Activated CD8-positive, alpha-beta memory T cell treated with anti-CD3 and anti-CD28 coated beads, Interleukin-2, amount 10 ng/mL, durations not matched to agents 7 days and 5 days (primary cell): ENCODE measurements around the gene FRAS1. TPM values are rescaled to one million over a fixed set of nuclear protein-coding genes. Genes with fewer than 3 reads are reported as not detected.
"Not testable (repeated sequence)": the region's sequence is repeated elsewhere in the genome, so short reads cannot be mapped to it uniquely, and the experiment has no call there.

Source experiments
- ATAC-seq: fragments of 150-1000 bp; cut with Tn5 transposase; one replicate; pipeline ENCODE4 v1.10.0; 2021; ENCODE audit warnings: moderate library complexity
- CTCF ChIA-PET: fragments of 350-600 bp; sonication (Branson Sonifier 250); formaldehyde crosslinking; loops from one replicate; lab custom pipeline; 2021; ENCODE audit warnings: antibody characterized with exemption; lab: Charles Lee
- DNase-seq: peaks from one replicate; pipeline ENCODE4 v3.0.0-alpha.2; 2020
- H3K27ac Mint-ChIP-seq: one replicate; pipeline ENCODE4 v1.8.0; 2021; ENCODE audit warnings: mild to moderate bottlenecking, mixed read lengths
- H3K27me3 Mint-ChIP-seq: one replicate; pipeline ENCODE4 v1.8.0; 2021; ENCODE audit warnings: mixed read lengths
- H3K36me3 Mint-ChIP-seq: one replicate; pipeline ENCODE4 v1.8.0; 2021; ENCODE audit warnings: mild to moderate bottlenecking, mixed read lengths
- H3K4me1 Mint-ChIP-seq: one replicate; pipeline ENCODE4 v1.8.0; 2021; ENCODE audit warnings: mixed read lengths
- H3K4me3 Mint-ChIP-seq: one replicate; pipeline ENCODE4 v1.8.0; 2021; ENCODE audit warnings: mild to moderate bottlenecking, moderate library complexity, mixed read lengths
- H3K9me3 Mint-ChIP-seq: one replicate; pipeline ENCODE4 v1.8.0; 2022; ENCODE audit warnings: low read depth, mixed read lengths
- total RNA-seq, 2 experiments: library from RNA; stranded (reverse); gene quantifications; one replicate each; pipeline ENCODE4 v1.2.3, GENCODE V29; 2021

The FRAS1 gene
- total RNA-seq, 2 experiments from 2014 or later: 0.05 TPM; not detected in 1

DNA sequence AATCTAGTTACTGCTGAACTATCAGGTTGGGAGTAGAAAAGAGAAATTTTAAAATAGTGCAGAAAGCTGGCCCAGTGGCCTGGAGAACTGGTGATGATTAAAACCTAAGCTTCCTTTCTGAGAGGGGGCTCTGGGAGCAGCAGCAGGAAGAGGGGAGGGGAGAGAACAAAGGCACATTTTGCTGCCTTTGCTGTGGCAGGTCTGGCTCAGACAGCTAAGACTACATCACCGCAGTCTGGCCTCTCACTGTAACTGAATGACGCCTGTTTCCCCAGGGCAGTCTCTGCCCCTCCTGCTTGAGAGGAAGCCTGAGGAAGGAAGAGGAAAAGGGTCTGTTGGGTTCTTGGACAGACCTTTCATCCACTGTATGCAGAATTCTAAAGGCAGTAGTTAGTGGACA, 148.5 kb downstream of the FRAS1 start:
- Mint-ChIP-seq H3K27ac (no peak overlapping the region), H3K36me3 (no peaks in the 10 kb centered on the region), H3K4me1 (no peaks in the 10 kb centered on the region), H3K27me3 (peaks cover 9% of the 10 kb centered on the region), H3K4me3 (no peak overlapping the region), H3K9me3 (no peaks in the 10 kb centered on the region)
- DNase-seq (no peak), ATAC-seq (no peak)
- CTCF ChIA-PET: no interaction called here

DNA sequence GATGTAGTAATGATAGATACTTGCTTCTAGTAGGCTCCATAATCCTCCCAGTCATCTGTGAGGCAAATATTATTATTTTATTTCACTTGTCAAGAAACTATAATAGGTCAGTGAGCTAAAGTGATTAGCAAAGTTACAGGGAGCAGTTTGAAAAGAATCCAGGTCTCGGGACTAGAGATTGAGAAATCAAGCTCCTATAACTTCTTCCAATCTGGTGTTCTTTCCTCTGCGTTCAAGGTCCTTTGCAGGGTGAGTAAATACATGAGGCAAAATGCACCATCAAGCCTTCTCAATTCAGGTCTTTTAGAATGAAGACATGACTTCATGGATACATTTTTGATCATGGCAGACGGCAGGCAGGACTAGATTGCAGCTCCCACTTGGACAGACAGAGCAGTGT, 150.4 kb downstream of the FRAS1 start:
- no peaks in the 10 kb centered on the region for H3K36me3 Mint-ChIP-seq
- CTCF ChIA-PET: no interaction called here
- H3K27ac Mint-ChIP-seq: no peak overlapping the region
- ATAC-seq: no peak
- H3K4me1 Mint-ChIP-seq: no peaks in the 10 kb centered on the region
- no peak for DNase-seq
- H3K27me3 Mint-ChIP-seq: peaks cover 9% of the 10 kb centered on the region
- no peaks in the 10 kb centered on the region for H3K9me3 Mint-ChIP-seq
- no peak overlapping the region for H3K4me3 Mint-ChIP-seq

DNA sequence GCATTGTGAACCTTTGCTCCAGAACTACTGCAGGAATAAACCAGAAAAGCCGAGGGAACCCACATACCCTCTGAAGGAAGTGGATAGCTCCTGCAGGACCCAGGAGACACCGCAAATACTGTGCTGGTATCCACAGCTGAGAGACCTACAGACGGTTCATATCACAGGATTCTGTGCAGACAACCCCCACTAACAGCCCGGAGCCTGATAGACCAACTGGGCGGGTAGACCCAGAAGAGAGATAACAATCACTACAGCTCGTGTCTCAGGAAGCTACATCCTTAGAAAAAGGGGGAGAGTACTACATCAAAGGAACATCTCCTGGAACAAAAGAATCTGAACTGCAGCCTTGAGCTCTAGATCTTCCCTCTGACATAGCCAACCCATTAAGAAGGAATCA, 150.8 kb downstream of the FRAS1 start:
- no peaks in the 10 kb centered on the region for H3K4me1 Mint-ChIP-seq
- H3K9me3 Mint-ChIP-seq: no peaks in the 10 kb centered on the region
- no peaks in the 10 kb centered on the region for H3K36me3 Mint-ChIP-seq
- H3K4me3 Mint-ChIP-seq: no peak overlapping the region
- DNase-seq: no peak
- CTCF ChIA-PET: no interaction called here
- H3K27ac Mint-ChIP-seq: no peak overlapping the region
- ATAC-seq: no peak
- H3K27me3 Mint-ChIP-seq: peaks cover 9% of the 10 kb centered on the region

DNA sequence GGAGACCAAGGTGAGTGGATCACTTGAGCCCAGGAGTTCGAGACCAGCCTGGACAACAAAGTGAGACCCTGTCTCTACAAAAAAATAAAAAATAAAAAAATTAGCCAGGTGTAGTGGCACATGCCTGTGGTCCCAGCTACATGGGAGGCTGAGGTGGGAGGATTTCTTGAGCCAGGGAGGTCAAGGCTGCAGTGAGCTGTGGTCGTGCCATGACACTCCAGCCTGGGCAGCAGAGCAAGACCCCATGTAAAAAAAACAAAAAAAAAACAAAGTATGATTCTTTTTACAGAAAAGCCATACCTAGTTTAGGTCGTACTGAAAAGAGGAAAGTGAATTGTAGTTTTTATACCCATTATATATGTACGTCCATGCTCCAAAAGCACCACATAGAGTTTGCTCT, 151.8 kb downstream of the FRAS1 start:
- H3K36me3 Mint-ChIP-seq, DNase-seq, CTCF ChIA-PET, H3K27ac Mint-ChIP-seq, H3K27me3 Mint-ChIP-seq, H3K4me1 Mint-ChIP-seq, ATAC-seq, H3K4me3 Mint-ChIP-seq, H3K9me3 Mint-ChIP-seq: not testable (repeated sequence)

DNA sequence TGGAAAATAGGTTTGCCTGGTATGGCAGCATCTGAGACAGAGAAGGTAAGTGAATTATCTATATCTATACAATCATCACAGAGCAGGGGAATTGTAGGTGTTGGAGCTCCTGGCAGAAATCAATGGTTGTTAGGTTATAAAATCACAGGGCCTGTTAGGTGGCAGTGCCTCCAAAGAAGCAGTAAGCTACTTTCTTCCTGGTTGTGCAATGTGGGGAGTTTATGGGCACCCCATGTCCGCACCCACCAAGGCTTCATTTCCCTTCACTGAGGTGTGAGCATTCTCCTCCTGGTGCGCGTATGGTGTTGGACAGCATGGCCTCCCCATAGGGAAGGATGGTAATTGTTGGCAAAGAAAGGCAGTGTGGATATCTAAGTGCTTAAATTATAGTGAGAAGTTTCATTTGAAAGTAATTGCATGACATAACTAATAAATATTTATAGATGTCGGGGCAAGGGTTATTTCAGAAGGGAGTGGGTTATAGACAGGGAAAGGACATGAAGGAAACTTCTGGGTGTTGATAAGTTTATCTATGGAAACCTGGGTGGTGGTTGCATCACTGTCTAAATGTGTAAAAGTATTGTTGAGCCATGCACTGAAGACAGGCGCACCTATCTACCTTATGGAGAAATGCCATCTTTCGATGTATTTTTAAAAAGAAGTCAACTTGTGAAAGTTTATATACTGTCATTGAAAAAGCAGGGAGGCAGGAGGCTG, 153.7 kb downstream of the FRAS1 start:
- no peak overlapping the region for H3K27ac Mint-ChIP-seq
- no peaks in the 10 kb centered on the region for H3K4me1 Mint-ChIP-seq
- ATAC-seq (no peak), DNase-seq (no peak)
- H3K27me3 Mint-ChIP-seq: peaks cover 2% of the 10 kb centered on the region
- H3K9me3 Mint-ChIP-seq: no peaks in the 10 kb centered on the region
- no peak overlapping the region for H3K4me3 Mint-ChIP-seq
- no peaks in the 10 kb centered on the region for H3K36me3 Mint-ChIP-seq
- CTCF ChIA-PET: no interaction called here

DNA sequence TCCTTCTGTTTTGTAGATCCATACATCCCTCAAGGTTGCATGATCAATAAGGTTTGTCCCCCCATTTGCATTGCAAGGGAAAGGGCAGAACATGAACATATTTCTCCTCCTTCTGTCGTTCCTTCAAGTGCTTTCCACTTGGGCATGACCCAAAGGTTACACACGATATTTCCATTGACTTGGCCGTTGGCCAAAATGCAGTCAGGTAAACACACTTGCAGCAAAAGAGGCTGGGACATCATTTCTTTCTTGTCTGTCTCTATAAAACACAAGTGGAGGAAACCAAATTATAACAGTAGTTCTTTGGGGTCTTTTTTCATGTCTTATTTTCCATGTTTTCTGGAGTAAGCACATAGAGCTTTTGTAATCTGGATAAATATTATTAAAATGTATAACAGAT, 156.1 kb downstream of the FRAS1 start:
- H3K27ac Mint-ChIP-seq: no peak overlapping the region
- no peaks in the 10 kb centered on the region for H3K4me1 Mint-ChIP-seq
- CTCF ChIA-PET: no interaction called here
- DNase-seq: no peak
- no peaks in the 10 kb centered on the region for H3K9me3 Mint-ChIP-seq
- no peaks in the 10 kb centered on the region for H3K27me3 Mint-ChIP-seq
- no peak overlapping the region for H3K4me3 Mint-ChIP-seq
- ATAC-seq: no peak
- no peaks in the 10 kb centered on the region for H3K36me3 Mint-ChIP-seq

DNA sequence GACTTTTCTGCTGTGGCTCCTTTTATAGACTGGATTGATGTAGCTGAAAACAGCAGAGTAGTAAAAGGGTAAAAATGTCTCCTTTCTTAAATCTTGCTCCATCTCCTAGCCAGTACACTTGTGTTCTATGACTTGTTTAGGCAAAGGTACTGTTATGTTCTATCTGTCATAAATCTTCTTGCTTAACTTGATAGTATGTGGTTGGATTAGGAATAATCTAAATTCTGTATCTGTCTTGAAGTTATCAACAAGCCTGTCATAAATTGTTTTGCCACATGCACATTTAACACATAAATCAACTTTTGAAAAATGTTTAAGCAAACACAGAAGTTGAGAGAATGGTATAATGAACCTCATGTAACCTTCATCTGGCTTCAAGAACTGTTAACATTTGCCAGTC, 157.0 kb downstream of the FRAS1 start:
- Mint-ChIP-seq H3K27ac (no peak overlapping the region), H3K4me3 (no peak overlapping the region), H3K36me3 (no peaks in the 10 kb centered on the region), H3K4me1 (no peaks in the 10 kb centered on the region), H3K9me3 (no peaks in the 10 kb centered on the region), H3K27me3 (no peaks in the 10 kb centered on the region)
- no peak for ATAC-seq
- CTCF ChIA-PET: no interaction called here
- DNase-seq: no peak

DNA sequence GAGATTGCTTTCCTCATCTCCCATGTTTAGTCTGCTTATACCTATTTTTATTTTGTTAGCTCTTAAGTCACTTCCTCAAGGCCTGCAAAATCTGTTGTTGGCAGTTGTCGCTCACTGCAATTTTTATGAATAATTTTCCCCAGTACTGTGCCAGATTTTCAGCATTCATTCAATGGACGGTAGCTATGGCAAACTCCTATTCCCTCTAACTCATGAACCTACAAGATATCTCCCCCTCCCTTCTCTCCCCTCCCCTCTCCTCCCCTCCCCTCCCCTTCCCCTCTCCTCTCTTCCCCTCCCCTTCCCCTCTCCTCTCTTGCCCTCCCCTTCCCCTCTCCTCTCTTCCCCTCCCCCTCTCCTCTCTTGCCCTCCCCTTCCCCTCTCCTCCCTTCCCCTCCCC, 160.4 kb downstream of the FRAS1 start:
- H3K4me3 Mint-ChIP-seq: no peak overlapping the region
- no peaks in the 10 kb centered on the region for H3K9me3 Mint-ChIP-seq
- H3K27me3 Mint-ChIP-seq: no peaks in the 10 kb centered on the region
- no peaks in the 10 kb centered on the region for H3K36me3 Mint-ChIP-seq
- ATAC-seq: no peak
- no peaks in the 10 kb centered on the region for H3K4me1 Mint-ChIP-seq
- H3K27ac Mint-ChIP-seq: no peak overlapping the region
- DNase-seq: no peak
- CTCF ChIA-PET: no interaction called here

DNA sequence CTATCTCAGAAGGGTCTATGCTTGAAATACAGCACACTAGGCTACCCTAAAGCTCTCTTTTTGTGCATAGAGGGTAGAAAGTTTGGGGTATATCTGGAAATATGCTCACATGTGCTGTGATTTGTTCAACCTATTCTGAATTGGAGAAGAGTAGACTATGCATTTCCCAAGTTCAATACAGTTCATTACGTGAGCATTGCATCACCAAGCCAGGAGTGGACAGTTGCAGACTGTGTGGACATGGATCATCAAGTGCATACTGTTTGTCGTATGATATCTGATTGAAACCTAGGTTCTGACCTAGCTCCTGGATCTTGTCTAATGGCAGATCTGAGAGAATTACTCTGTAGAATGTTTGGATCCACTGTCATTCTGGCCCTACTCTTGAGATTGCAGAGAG, 161.1 kb downstream of the FRAS1 start:
- Mint-ChIP-seq H3K27ac (no peak overlapping the region), H3K36me3 (no peaks in the 10 kb centered on the region), H3K4me1 (no peaks in the 10 kb centered on the region), H3K4me3 (no peak overlapping the region), H3K27me3 (no peaks in the 10 kb centered on the region), H3K9me3 (no peaks in the 10 kb centered on the region)
- ATAC-seq (no peak), DNase-seq (no peak)
- CTCF ChIA-PET: no interaction called here

DNA sequence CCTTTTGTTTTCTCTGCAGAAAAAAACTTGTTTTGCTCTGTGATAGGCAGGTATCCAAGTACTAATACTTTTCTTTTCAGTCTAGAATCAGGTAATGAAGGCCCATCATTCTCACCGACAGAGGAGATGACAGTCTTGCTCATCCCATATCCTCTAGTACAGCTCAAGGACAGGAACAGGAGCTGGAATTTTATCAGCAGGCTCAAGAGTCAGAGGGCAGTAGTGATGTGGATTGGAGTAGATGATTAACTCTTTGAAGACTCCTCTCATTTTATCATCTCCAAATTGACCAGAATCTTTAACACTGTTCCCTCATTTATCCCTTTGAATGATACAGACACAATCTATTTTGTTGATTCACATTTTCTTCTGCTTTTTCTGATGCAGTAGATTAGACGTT, 162.7 kb downstream of the FRAS1 start:
- H3K36me3 Mint-ChIP-seq: no peaks in the 10 kb centered on the region

DNA sequence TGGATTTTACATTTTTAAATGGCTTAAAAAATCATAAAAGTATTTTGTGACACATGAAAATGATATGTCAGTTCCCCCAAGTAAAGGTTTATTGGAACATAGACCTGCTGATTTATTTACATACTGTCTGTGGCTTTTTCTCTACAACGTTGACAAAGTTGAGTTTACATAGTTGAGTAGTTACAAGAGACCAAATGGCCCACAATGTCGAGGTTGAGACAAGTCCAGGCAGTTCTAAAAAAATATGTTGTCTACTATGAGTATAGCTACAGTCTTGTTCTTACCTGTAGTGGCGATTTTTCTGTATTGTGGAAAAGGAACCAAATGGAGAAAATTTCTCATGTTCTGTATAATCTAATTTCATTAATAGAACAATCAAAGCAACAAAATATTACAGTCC, 163.2 kb downstream of the FRAS1 start:
- ATAC-seq (no peak), DNase-seq (no peak)
- Mint-ChIP-seq H3K36me3 (no peaks in the 10 kb centered on the region), H3K4me1 (no peaks in the 10 kb centered on the region), H3K27ac (no peak overlapping the region), H3K27me3 (no peaks in the 10 kb centered on the region), H3K4me3 (no peak overlapping the region), H3K9me3 (no peaks in the 10 kb centered on the region)
- CTCF ChIA-PET: no interaction called here

More for the DNA sequence above, 162.7 kb downstream of the FRAS1 start:
- H3K4me1 Mint-ChIP-seq: no peaks in the 10 kb centered on the region
- no peaks in the 10 kb centered on the region for H3K27me3 Mint-ChIP-seq
- H3K27ac Mint-ChIP-seq: no peak overlapping the region
- H3K9me3 Mint-ChIP-seq: no peaks in the 10 kb centered on the region
- no peak overlapping the region for H3K4me3 Mint-ChIP-seq
- ATAC-seq (no peak), DNase-seq (no peak)
- CTCF ChIA-PET: no interaction called here

DNA sequence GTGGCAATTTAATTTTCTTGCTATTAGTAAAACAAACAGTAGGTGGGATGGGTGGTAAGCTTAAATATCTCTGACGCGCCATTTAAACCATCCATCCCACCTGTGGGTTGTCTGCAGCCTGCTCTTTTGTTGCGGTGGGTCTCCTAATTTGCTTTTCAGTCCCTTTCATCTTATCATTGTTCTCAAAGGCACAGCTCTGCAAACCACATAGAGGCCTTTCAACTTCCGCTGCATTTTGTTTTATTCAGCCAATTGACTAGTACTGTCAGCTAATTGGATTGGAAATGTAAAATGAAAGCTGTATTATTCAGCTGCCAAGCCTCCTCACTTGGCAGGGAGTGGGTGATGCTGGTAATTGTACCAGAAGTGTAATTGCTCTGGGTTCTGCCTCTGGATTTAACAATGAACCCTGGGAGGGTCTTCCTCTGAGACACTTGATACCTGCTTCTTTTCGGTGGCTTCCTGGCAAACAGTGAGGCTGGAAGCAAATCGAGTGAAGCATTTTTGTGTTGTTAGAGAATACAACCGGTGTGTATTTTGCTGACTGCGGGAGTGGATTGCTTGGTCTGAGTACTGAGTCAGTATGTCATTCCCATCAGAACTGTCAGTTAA, 165.6 kb downstream of the FRAS1 start:
- Mint-ChIP-seq H3K4me1 (no peaks in the 10 kb centered on the region), H3K9me3 (peaks cover 6% of the 10 kb centered on the region), H3K27me3 (no peaks in the 10 kb centered on the region), H3K36me3 (no peaks in the 10 kb centered on the region), H3K27ac (no peak overlapping the region), H3K4me3 (no peak overlapping the region)
- DNase-seq (no peak), ATAC-seq (no peak)
- CTCF ChIA-PET: no interaction called here

DNA sequence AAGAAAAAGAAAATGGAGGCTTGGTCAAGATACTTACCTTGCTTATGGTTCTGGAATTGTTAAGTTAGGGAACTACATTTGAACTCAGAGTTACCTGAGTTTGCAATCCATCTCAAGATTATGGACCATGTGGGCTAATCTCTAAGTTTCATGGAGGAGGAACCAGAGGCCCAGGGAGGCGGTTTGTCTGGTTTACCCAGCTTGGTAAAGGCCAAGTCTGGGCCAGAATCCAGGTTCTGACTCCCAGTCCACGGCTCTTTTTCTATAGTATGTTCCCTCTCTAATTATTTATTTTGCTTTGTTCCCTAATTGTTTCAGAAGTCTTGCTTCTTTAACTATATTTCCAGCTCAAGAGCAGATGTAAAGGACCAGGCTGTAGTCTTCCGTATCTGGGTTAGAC, 168.1 kb downstream of the FRAS1 start:
- Mint-ChIP-seq H3K9me3 (peaks cover 6% of the 10 kb centered on the region), H3K4me1 (no peaks in the 10 kb centered on the region), H3K27me3 (no peaks in the 10 kb centered on the region), H3K36me3 (no peaks in the 10 kb centered on the region), H3K4me3 (no peak overlapping the region), H3K27ac (no peak overlapping the region)
- ATAC-seq (no peak), DNase-seq (no peak)
- CTCF ChIA-PET: no interaction called here

DNA sequence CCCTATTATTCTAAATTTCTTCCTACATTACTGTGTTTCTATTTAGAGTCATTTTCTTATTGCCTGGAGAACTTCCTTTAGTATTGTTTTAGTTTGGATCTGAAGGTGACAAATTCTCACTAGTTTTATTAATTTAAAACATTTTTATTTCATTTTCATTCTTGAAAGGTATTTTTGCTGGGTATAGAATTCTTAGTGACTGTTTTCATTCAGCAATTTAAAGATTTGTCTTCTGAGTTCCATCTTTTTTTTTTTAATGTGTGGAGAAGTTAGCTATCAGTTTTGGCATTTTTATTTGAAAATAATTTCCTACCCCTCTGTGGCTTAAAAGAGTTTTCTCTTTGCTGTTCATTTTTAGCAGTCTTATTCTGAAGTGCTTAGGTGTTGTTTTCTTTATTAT, 169.2 kb downstream of the FRAS1 start:
- no peak for DNase-seq
- H3K27me3 Mint-ChIP-seq: peaks cover 2% of the 10 kb centered on the region

More for the DNA sequence above, 169.2 kb downstream of the FRAS1 start:
- H3K36me3 Mint-ChIP-seq: no peaks in the 10 kb centered on the region
- peaks cover 6% of the 10 kb centered on the region for H3K9me3 Mint-ChIP-seq
- H3K4me3 Mint-ChIP-seq: no peak overlapping the region
- no peak for ATAC-seq
- no peaks in the 10 kb centered on the region for H3K4me1 Mint-ChIP-seq
- H3K27ac Mint-ChIP-seq: no peak overlapping the region
- CTCF ChIA-PET: no interaction called here
